Spleen (tissue), 11 donors: ENCODE measurements around the gene HSPA12A. TPM values are rescaled to one million over a fixed set of nuclear protein-coding genes. Genes with fewer than 3 reads are reported as not detected.
A peak's percentile ranks its signal among the peaks of the same experiment; 100 is the strongest.

Experiments
- DNase-seq: peaks from one replicate; pipeline ENCODE4 v3.0.0-alpha.2; 2020
- H3K27ac ChIP-seq, 8 donors: fragments of 200-600 bp; sonication (generic) in 7 of 8; 1 replicate in 4 of 8; 2 replicates in 4 of 8; pipeline versions ENCODE4 v1.5.0 to v1.8.0; 2016 to 2021; ENCODE audit warnings: inconsistent platforms in 4 of 8, mild to moderate bottlenecking in 4 of 8, moderate library complexity in 1 of 8
- H3K27me3 ChIP-seq, 7 donors: fragments of 200-600 bp; sonication (generic) in 6 of 7; replicated peaks in 1 of 7; 1 replicate in 4 of 7; 2 replicates in 3 of 7; pipeline versions ENCODE4 v1.5.0 to v1.8.0; 2016 to 2021; ENCODE audit warnings: inconsistent platforms in 3 of 7, mild to moderate bottlenecking in 1 of 7
- H3K36me3 ChIP-seq, 6 donors: fragments of 200-600 bp; sonication (generic) in 5 of 6; 1 replicate in 4 of 6; 2 replicates in 2 of 6; pipeline versions ENCODE4 v1.5.0 to v1.8.0; 2016 to 2021; ENCODE audit warnings: inconsistent platforms in 2 of 6
- H3K4me1 ChIP-seq, 6 donors: fragments of 200-600 bp; sonication (generic) in 5 of 6; 1 replicate in 3 of 6; 2 replicates in 3 of 6; pipeline versions ENCODE4 v1.5.0 to v1.8.0; 2016 to 2021; ENCODE audit warnings: inconsistent platforms in 3 of 6
- H3K4me3 ChIP-seq, 8 donors: fragments of 200-600 bp; sonication (generic) in 7 of 8; 1 replicate in 4 of 8; 2 replicates in 4 of 8; pipeline versions ENCODE4 v1.5.0 to v1.8.0; 2016 to 2021; ENCODE audit warnings: inconsistent platforms in 4 of 8, mild to moderate bottlenecking in 4 of 8, moderate library complexity in 2 of 8
- H3K9me3 ChIP-seq, 8 donors: fragments of 200-600 bp; sonication (generic) in 7 of 8; 1 replicate in 4 of 8; 2 replicates in 4 of 8; pipeline versions ENCODE4 v1.5.0 to v1.8.0; 2016 to 2021; ENCODE audit warnings: inconsistent platforms in 4 of 8
- POLR2A ChIP-seq, 3 donors: fragments of 450-650 bp; IDR thresholded peaks; one replicate each; pipeline ENCODE4 v1.5.1; 2017; ENCODE audit warnings: antibody characterized with exemption in 3 of 3, mild to moderate bottlenecking in 1 of 3
- POLR2AphosphoS5 ChIP-seq, 3 donors: sonication (generic); formaldehyde crosslinking; IDR thresholded peaks; one replicate each; pipeline ENCODE4 v1.5.1; 2017; ENCODE audit warnings: antibody characterized with exemption in 3 of 3
- WGBS, 5 donors: extraction: QIAGEN DNeasy Blood & Tissue Kit in 3 of 5; methylation state at CpG; one replicate each; pipeline versions ENCODE4 v1.1.5 to v1.1.7; 2013 to 2018; 5-methylcytosine and 5-hydroxymethylcytosine counted together
- intact Hi-C: fragments of 100-400 bp; cut with DNase I; formaldehyde crosslinking; loops from one replicate; pipeline ENCODE4 v1.15.0; 2023; ENCODE audit warnings: low total_unique reads
- polyA plus RNA-seq, 3 donors: library from polyadenylated mRNA; stranded (reverse); fragments of 200-250 nt; gene quantifications; one replicate each; pipeline ENCODE4 v1.2.1, GENCODE V29; 2013
- total RNA-seq, 7 donors: library from RNA; depleted of rRNA in 3 of 7; stranded (reverse); fragments of >200 nt in 3 of 7; fragmentation: NEBNext Ultra II Directional in 4 of 7; extraction: Animal tissue kit (Norgen Biotek cat#: 25700) in 4 of 7; gene quantifications; one replicate each; pipeline versions ENCODE4 v1.1.0 to v1.2.1, GENCODE V29; 2016 to 2021
- TF ChIP-seq, protein P1 (sequence below), 11 experiments: fragments of 200-600 bp in 7 of 11; fragments of 450-650 bp in 4 of 11; sonication (generic) in 4 of 11; IDR thresholded peaks in 8 of 11; conservative IDR thresholded peaks in 3 of 11; 1 replicate in 7 of 11; 2 replicates in 4 of 11; pipeline versions ENCODE4 v1.4.0 to v1.8.0; 2016 to 2021; ENCODE audit warnings: antibody characterized with exemption in 11 of 11, inconsistent platforms in 4 of 11, mild to moderate bottlenecking in 1 of 11
- donor health status: healthy with polysubstance abuse.
- donor health status: DM: no; HTN: no; CAD: no; lungs with moderate emphysema.
- donor health status: DM: no; HTN: no; CAD: no.
- donor health status: Bipolar disorder and iron deficiency.
- donor health status: healthy.
- donor health status: DM: no; HTN: no; CAD: no.
- donor health status: DM: yes; HTN: yes; CAD: no.

Gene HSPA12A
- total and polyA plus RNA-seq, 10 donors = 1.5 to 16.5 (median 6.9) TPM

DNA sequence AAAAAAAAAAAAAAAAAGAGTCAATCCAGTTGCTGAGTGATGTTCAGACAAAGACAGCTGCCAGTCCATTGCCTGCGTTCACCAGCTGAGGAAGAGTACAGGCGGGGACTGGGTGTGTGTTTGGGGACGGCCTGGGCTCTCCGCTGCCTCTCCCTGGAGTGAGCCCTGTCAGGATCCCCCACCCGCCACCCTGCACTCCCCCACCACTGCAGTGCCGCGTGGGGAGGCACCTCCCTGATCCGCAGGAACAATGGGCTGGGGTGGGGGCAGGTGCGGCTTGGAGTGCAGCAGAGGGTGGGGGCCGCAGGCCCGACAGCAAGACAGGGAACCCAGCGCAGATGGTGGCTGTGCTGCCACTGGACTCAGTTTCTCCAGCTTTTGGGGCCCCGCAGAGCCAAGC is 1.4 kb downstream of the HSPA12A start:
- Histone ChIP-seq H3K36me3 (no peaks in the 10 kb centered on the region), H3K4me3 (peak overlapping the region; percentile 47 to 88 (median 65)), H3K27ac (no peak overlapping the region), H3K9me3 (no peaks in the 10 kb centered on the region), H3K27me3 (peaks cover 4 to 76% (median 30%) of the 10 kb centered on the region in 7 donors), H3K4me1 (peaks cover 4 to 28% (median 22%) of the 10 kb centered on the region in 6 donors)
- TF ChIP-seq POLR2A (IDR thresholded peaks at IDR 0.05) (no peak), POLR2AphosphoS5 (IDR thresholded peaks at IDR 0.05) (no peak)
- TF ChIP-seq, protein P1, sequence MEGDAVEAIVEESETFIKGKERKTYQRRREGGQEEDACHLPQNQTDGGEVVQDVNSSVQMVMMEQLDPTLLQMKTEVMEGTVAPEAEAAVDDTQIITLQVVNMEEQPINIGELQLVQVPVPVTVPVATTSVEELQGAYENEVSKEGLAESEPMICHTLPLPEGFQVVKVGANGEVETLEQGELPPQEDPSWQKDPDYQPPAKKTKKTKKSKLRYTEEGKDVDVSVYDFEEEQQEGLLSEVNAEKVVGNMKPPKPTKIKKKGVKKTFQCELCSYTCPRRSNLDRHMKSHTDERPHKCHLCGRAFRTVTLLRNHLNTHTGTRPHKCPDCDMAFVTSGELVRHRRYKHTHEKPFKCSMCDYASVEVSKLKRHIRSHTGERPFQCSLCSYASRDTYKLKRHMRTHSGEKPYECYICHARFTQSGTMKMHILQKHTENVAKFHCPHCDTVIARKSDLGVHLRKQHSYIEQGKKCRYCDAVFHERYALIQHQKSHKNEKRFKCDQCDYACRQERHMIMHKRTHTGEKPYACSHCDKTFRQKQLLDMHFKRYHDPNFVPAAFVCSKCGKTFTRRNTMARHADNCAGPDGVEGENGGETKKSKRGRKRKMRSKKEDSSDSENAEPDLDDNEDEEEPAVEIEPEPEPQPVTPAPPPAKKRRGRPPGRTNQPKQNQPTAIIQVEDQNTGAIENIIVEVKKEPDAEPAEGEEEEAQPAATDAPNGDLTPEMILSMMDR (IDR thresholded peaks at IDR 0.05 in 8 of 11, conservative IDR thresholded peaks at IDR 0.05 in 3 of 11) = no peak
- DNase-seq = no peak
- intact Hi-C loops = no loop called here
- 16 to 34% (median 28%) methylated on average over 8 to 13 of the region's 13 CpGs for WGBS, 5 donors

DNA sequence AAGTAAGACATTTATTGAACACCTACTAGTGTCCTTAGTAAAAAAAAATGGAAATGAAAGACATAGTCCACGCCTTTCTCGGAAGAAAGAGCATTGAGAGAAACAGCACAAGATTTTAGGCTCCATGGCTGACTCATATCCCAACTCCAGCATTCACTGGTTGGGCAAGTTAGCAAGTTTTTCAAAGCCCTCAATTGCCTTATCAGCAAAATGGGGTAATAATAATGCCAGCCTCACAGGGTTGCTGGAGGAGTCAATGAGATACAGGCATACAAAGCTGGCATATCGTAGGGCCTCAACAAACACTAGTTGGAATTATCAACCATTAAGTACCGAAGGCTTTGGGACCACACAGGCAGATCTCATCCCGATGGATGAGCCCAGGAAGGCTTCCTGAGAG is 4.0 kb downstream of the HSPA12A start:
- H3K27ac ChIP-seq = no peak overlapping the region
- intact Hi-C loops = no loop called here
- peaks cover 4 to 24% (median 21%) of the 10 kb centered on the region in 6 donors for H3K4me1 ChIP-seq
- 88 to 95% (median 89%) methylated on average over 5 of the region's 5 CpGs for WGBS, 5 donors
- TF ChIP-seq POLR2A (IDR thresholded peaks at IDR 0.05) = no peak
- TF ChIP-seq POLR2AphosphoS5 (IDR thresholded peaks at IDR 0.05) = no peak
- TF ChIP-seq, protein P1 (IDR thresholded peaks at IDR 0.05 in 8 of 11, conservative IDR thresholded peaks at IDR 0.05 in 3 of 11) = no peak
- DNase-seq = no peak
- H3K4me3 ChIP-seq = no peak overlapping the region
- no peaks in the 10 kb centered on the region for H3K36me3 ChIP-seq
- peaks cover 4 to 49% (median 26%) of the 10 kb centered on the region in 7 donors for H3K27me3 ChIP-seq
- H3K9me3 ChIP-seq = no peaks in the 10 kb centered on the region

DNA sequence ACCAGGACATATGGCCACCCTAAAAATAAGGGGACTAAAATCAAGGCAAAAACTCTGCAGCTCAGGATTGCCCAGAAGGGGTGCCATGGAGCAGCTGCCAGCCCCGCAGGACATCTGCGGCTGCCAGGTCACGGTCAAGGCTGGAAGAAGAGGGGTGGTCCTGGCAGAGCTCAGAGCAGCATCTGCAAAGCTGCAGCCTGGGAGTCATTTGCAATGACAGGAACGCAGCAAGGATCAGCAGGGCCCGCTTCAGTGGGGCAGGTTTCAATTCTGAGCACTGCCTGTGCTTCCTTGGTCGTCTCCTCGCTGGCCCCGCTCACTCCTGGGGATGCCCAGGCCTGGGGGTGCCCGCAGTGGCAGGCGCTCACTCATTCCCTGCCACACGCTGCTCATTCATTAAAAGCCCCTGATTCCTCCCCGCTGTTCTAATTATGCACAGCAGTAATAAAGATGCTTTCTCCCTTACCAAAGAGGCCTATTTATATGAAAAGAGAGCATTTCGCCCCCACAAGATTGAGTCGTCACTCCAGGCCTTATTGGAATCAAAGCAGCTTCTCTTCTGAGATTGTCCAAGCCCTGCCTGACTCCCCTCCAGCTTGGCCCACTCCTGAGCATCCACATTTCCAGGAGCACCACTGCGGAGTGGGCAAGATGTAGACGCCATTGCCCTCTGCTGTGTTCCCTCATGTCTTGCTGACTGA is 4.6 kb downstream of the HSPA12A start:
- no peak for DNase-seq
- no peaks in the 10 kb centered on the region for H3K36me3 ChIP-seq
- 75 to 84% (median 78%) methylated on average over 16 of the region's 16 CpGs for WGBS, 5 donors
- intact Hi-C loops = no loop called here
- H3K4me1 ChIP-seq = peaks cover 4 to 18% (median 16%) of the 10 kb centered on the region in 6 donors
- H3K9me3 ChIP-seq = no peaks in the 10 kb centered on the region
- H3K27ac ChIP-seq = no peak overlapping the region
- TF ChIP-seq POLR2A (IDR thresholded peaks at IDR 0.05) (no peak), POLR2AphosphoS5 (IDR thresholded peaks at IDR 0.05) (no peak)
- TF ChIP-seq, protein P1 (IDR thresholded peaks at IDR 0.05 in 8 of 11, conservative IDR thresholded peaks at IDR 0.05 in 3 of 11) = no peak
- H3K27me3 ChIP-seq = peaks cover 4 to 44% (median 20%) of the 10 kb centered on the region in 7 donors
- H3K4me3 ChIP-seq = no peak overlapping the region

DNA sequence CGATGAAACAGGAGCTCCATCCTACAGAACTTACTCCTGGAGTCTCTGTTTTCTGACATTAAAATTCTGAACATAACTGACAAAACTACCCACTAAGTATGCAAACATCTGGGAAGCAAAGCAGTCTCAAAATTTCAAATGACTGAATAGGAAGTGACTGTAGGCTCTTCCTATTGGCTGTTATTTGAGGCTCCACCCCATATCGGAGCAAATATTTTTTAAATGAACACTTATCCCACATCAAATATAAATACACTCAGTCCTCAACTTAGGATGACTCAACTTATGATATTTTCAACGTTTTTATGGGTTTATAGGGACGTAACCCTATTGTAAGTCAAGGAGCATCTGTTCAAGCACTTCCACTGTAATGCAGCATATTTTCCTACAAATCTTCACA is 8.8 kb downstream of the HSPA12A start:
- intact Hi-C loops = no loop called here
- no peak for DNase-seq
- H3K9me3 ChIP-seq = no peaks in the 10 kb centered on the region
- H3K4me3 ChIP-seq = no peak overlapping the region
- TF ChIP-seq POLR2A (IDR thresholded peaks at IDR 0.05) (no peak), POLR2AphosphoS5 (IDR thresholded peaks at IDR 0.05) (no peak)
- TF ChIP-seq, protein P1 (IDR thresholded peaks at IDR 0.05 in 8 of 11, conservative IDR thresholded peaks at IDR 0.05 in 3 of 11) = no peak
- 69 to 83% (median 76%) methylated on average over 4 of the region's 4 CpGs for WGBS, 5 donors
- no peaks in the 10 kb centered on the region for H3K4me1 ChIP-seq
- H3K27ac ChIP-seq = no peak overlapping the region
- H3K27me3 ChIP-seq = peaks cover 0 to 12% (median 0%) of the 10 kb centered on the region in 7 donors
- no peaks in the 10 kb centered on the region for H3K36me3 ChIP-seq
